SK-N-SH (cell line): ENCODE data around the gene SMG7. TPM values are rescaled to one million over a fixed set of nuclear protein-coding genes. Genes with fewer than 3 reads are reported as not detected.

Experiments used
- CTCF ChIA-PET: fragments of 300-600, 350-600 bp; formaldehyde crosslinking; extraction: SDS; loops from one replicate; lab custom pipeline; 2021; lab: Yijun Ruan, JAX
- POLR2A ChIA-PET: fragments of 350-600 bp; sonication (Branson Sonifier 250); formaldehyde crosslinking; extraction: SDS; loops from one replicate; lab custom pipeline; 2020; ENCODE audit warnings: antibody characterized with exemption, inconsistent platforms; lab: Yijun Ruan, JAX
- DNase-seq: peaks from one replicate; pipeline ENCODE4 v3.0.0; 2012
- H2AFZ ChIP-seq: fragments of 200-600 bp; sonication (generic); 2 replicates; pipeline ENCODE4 v1.8.1; 2016; ENCODE audit warnings: antibody characterized with exemption, mild to moderate bottlenecking, low read depth
- H3F3A ChIP-seq: fragments of 200-600 bp; sonication (generic); replicated peaks from 2 replicates; pipeline ENCODE3; 2016; ENCODE audit warnings: antibody characterized with exemption, mild to moderate bottlenecking; ENCODE audit not compliant: insufficient read depth
- H3K27ac ChIP-seq, 2 experiments: fragments of 200-500 bp in 1 of 2; fragments of 200-600 bp in 1 of 2; sonication (Bioruptor generic) in 1 of 2; sonication (generic), shearing (Covaris generic) in 1 of 2; 2 replicates each; pipeline versions ENCODE4 v1.5.1 to v1.6.1; 2014 to 2016; ENCODE audit warnings: low read depth in 2 of 2, inconsistent platforms in 1 of 2, low read length in 1 of 2, mild to moderate bottlenecking in 1 of 2, mixed read lengths in 1 of 2
- H3K27me3 ChIP-seq: fragments of 200-600 bp; sonication (generic), shearing (Covaris generic); 2 replicates; pipeline ENCODE4 v1.6.1; 2016; ENCODE audit warnings: mixed run types; ENCODE audit not compliant: insufficient read depth
- H3K36me3 ChIP-seq, 2 experiments: fragments of 200-500 bp in 1 of 2; fragments of 200-600 bp in 1 of 2; sonication (Bioruptor generic) in 1 of 2; sonication (generic) in 1 of 2; replicated peaks in 1 of 2; 2 replicates each; pipeline versions ENCODE3 to v1.5.1; 2014 to 2016; ENCODE audit warnings: low read length in 1 of 2, mild to moderate bottlenecking in 1 of 2; ENCODE audit not compliant: insufficient read depth in 2 of 2, control insufficient read depth in 1 of 2
- H3K4me1 ChIP-seq, 2 experiments: fragments of 200-500 bp in 1 of 2; fragments of 200-600 bp in 1 of 2; sonication (Bioruptor generic) in 1 of 2; sonication (generic), shearing (Covaris generic) in 1 of 2; 2 replicates each; pipeline versions ENCODE4 v1.5.1 to v1.6.1; 2014 to 2016; ENCODE audit warnings: low read depth in 1 of 2, low read length in 1 of 2, mixed run types in 1 of 2; ENCODE audit not compliant: insufficient read depth in 2 of 2, control insufficient read depth in 1 of 2
- H3K4me2 ChIP-seq: fragments of 200-600 bp; sonication (generic), shearing (Covaris generic); 2 replicates; pipeline ENCODE4 v1.6.1; 2017; ENCODE audit warnings: mixed run types
- H3K4me3 ChIP-seq, 2 experiments: fragments of 200-500 bp in 1 of 2; fragments of 200-600 bp in 1 of 2; sonication (Bioruptor generic) in 1 of 2; sonication (generic), shearing (Covaris generic) in 1 of 2; 2 replicates each; pipeline versions ENCODE4 v1.5.1 to v1.8.1; 2014 to 2016; ENCODE audit warnings: low read depth in 2 of 2, inconsistent platforms in 1 of 2, low read length in 1 of 2, mild to moderate bottlenecking in 1 of 2, mixed read lengths in 1 of 2, moderate library complexity in 1 of 2
- H3K79me2 ChIP-seq: fragments of 200-600 bp; sonication (generic); 2 replicates; pipeline ENCODE4 v1.8.1; 2017; ENCODE audit warnings: mild to moderate bottlenecking; ENCODE audit not compliant: insufficient read depth
- H3K9ac ChIP-seq: fragments of 200-600 bp; sonication (generic); 2 replicates; pipeline ENCODE4 v1.6.1; 2017; ENCODE audit warnings: mixed run types
- H3K9me2 ChIP-seq: fragments of 200-600 bp; sonication (generic); 2 replicates; pipeline ENCODE4 v1.6.1; 2017; ENCODE audit warnings: mixed run types
- H3K9me3 ChIP-seq: fragments of 200-600 bp; sonication (generic); 2 replicates; pipeline ENCODE4 v1.6.1; 2017; ENCODE audit warnings: mixed run types, mild to moderate bottlenecking, moderate library complexity
- H4K20me1 ChIP-seq: fragments of 200-600 bp; sonication (generic); 2 replicates; pipeline ENCODE4 v1.6.1; 2017; ENCODE audit warnings: mild to moderate bottlenecking, mixed run types; ENCODE audit not compliant: insufficient read depth
- FOXM1 ChIP-seq: IDR thresholded peaks from 2 replicates; pipeline ENCODE4 v1.4.0; 2012; ENCODE audit warnings: low read depth, mild to moderate bottlenecking
- JUND ChIP-seq: IDR thresholded peaks from 2 replicates; pipeline ENCODE4 v1.4.0; 2012
- MXI1 ChIP-seq: IDR thresholded peaks from 2 replicates; pipeline ENCODE4 v1.6.1; 2012; ENCODE audit warnings: mild to moderate bottlenecking, low read depth, low read length, improper control_type of control experiment
- NRF1 ChIP-seq: IDR thresholded peaks from 2 replicates; pipeline ENCODE4 v1.6.1; 2012; ENCODE audit warnings: low read depth, mild to moderate bottlenecking, low read length
- POLR2AphosphoS5 ChIP-seq: IDR thresholded peaks from 2 replicates; pipeline ENCODE4 v1.6.1; 2012; ENCODE audit warnings: low read depth, low read length
- RAD21 ChIP-seq: IDR thresholded peaks from 2 replicates; pipeline ENCODE4 v1.6.1; 2012; ENCODE audit warnings: mild to moderate bottlenecking, low read length
- RCOR1 ChIP-seq: fragments of 150-350 bp; IDR thresholded peaks from 2 replicates; pipeline ENCODE4 v1.6.1; 2017; ENCODE audit warnings: antibody characterized with exemption, low read length
- RFX5 ChIP-seq: IDR thresholded peaks from 2 replicates; pipeline ENCODE4 v1.6.1; 2012; ENCODE audit warnings: mild to moderate bottlenecking, improper control_type of control experiment, low read length
- RXRA ChIP-seq: IDR thresholded peaks from 2 replicates; pipeline ENCODE4 v1.4.0; 2012; ENCODE audit warnings: low read depth, mild to moderate bottlenecking, borderline replicate concordance
- TCF12 ChIP-seq: IDR thresholded peaks from 2 replicates; pipeline ENCODE4 v1.4.0; 2012
- YY1 ChIP-seq: IDR thresholded peaks from 2 replicates; pipeline ENCODE4 v1.4.0; 2012; ENCODE audit warnings: low read depth, mild to moderate bottlenecking
- WGBS: methylation state at CpG from one replicate; pipeline ENCODE4 v1.1.6; 2017; ENCODE audit warnings: low lambda C conversion rate; 5-methylcytosine and 5-hydroxymethylcytosine counted together
- polyA plus RNA-seq, 3 experiments: library from polyadenylated mRNA; depleted of rRNA; stranded (reverse); fragments of >200 nt; gene quantifications; 2 replicates each; pipeline ENCODE4 v1.2.3, GENCODE V29; 2012
- TF ChIP-seq, protein P1 (sequence below): fragments of 150-350 bp; IDR thresholded peaks from 2 replicates; pipeline ENCODE4 v1.6.1; 2016; ENCODE audit warnings: mild to moderate bottlenecking, low read depth, low read length
- TF ChIP-seq, protein P2 (sequence below): fragments of 150-350 bp; IDR thresholded peaks from 2 replicates; pipeline ENCODE4 v1.6.1; 2017; ENCODE audit warnings: antibody characterized with exemption, low read length, low read depth, borderline replicate concordance
- TF ChIP-seq, protein P3 (sequence below): IDR thresholded peaks from 2 replicates; pipeline ENCODE4 v1.4.0; 2012; ENCODE audit warnings: low read depth, borderline replicate concordance
- TF ChIP-seq, protein P4 (sequence below): IDR thresholded peaks from 2 replicates; pipeline ENCODE4; 2012

The SMG7 gene
- polyA plus RNA-seq, 1 of the 3 experiments (the other 2 are of a cell fraction): 19.8 TPM

DNA sequence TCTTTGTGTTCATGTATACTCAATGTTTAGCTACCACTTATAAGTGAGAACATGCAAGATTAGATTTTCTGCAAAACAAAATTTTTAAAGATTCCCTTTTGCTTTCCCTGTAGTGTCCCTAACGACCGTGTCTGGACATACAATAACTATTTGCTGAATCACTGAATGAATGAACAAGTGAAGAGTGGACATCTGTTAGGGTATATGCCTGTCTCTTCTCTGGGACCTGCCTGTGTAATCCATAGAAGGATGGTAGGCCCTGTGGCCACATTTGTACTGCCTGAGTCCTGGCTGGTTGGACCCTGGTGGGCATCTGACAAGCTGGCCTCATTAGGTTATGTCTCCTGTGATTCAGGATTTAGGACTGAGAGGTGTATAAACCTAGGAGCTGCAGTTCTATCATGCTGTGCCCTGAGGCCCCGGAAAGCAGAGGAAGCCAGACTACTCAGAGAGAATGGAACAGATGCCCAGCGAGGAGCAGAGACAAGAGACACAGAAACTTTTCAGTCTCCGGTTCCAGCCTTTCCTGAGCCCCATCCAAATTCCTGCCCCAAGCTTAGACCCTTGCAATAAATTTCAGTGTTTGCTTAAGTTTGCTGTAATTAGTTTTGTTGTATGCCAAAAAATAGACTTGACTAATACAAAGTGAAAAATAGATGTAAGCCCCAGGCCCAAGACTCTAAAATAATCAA, 125.5 kb downstream of the SMG7 start:
- H3K4me2 ChIP-seq: no peak overlapping the region
- H3K79me2 ChIP-seq: no peaks in the 10 kb centered on the region
- TF ChIP-seq RAD21 (no peak), RFX5 (no peak)
- no peaks in the 10 kb centered on the region for H3K9me2 ChIP-seq
- no peak overlapping the region for H3K9ac ChIP-seq
- no peak for DNase-seq
- peak overlapping the region; percentile 45; the same call in 1 of the 2 replicates for H2AFZ ChIP-seq
- H3K36me3 ChIP-seq: no peaks in the 10 kb centered on the region
- H3F3A ChIP-seq: peaks cover 8% of the 10 kb centered on the region
- no peaks in the 10 kb centered on the region for H4K20me1 ChIP-seq
- 81% methylated on average over 5 of the region's 5 CpGs for WGBS
- H3K9me3 ChIP-seq: no peaks in the 10 kb centered on the region
- CTCF ChIA-PET: interaction anchor here (4.2 kb wide), 1 partner anchor 11 kb away, joined by 19 read pairs; no protein-coding TSS in a partner anchor
- no peaks in the 10 kb centered on the region for H3K27me3 ChIP-seq
- peaks cover 0 to 6% of the 10 kb centered on the region in 2 experiments; a peak in 1 of 4 replicates for H3K4me1 ChIP-seq
- POLR2A ChIA-PET: no interaction called here
- H3K4me3 ChIP-seq: no peak overlapping the region
- peak overlapping the region; percentile 25 to 31; a peak in 2 of 4 replicates for H3K27ac ChIP-seq

DNA sequence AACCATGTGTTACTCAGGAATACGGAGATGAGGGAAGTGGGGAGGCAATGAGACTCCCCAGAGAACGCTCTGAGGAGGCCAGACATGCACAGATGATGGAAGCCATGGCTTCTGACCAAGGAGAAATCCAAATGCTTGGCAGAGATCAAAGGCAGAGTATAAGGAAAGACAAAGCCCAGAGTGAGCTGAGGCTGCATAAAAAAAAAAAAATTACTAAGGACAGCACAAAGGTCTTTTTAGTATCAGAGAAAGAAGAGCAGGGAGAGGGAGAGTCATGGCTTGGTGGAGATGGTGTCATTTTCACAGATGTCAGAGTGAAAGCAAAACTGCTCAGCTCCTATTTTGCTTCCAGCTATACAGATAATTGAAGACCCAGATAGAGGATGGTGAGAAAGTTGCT, 126.1 kb downstream of the SMG7 start:
- ChIA-PET POLR2A (no interaction called here), CTCF (interaction anchor here (1.1 to 4.2 kb wide), 2 partner anchors 11 to 57 kb away, joined by 3 to 19 read pairs; no protein-coding TSS in a partner anchor)
- H3K4me1 ChIP-seq: peaks cover 3 to 6% of the 10 kb centered on the region in 2 experiments; a peak in 1 of 4 replicates
- no peaks in the 10 kb centered on the region for H3K9me2 ChIP-seq
- no peak for DNase-seq
- H3K27ac ChIP-seq: peak overlapping the region; percentile 25 to 31; a peak in 2 of 4 replicates
- H3K4me2 ChIP-seq: no peak overlapping the region
- H3K79me2 ChIP-seq: no peaks in the 10 kb centered on the region
- peak overlapping the region; percentile 45 for H2AFZ ChIP-seq
- no peaks in the 10 kb centered on the region for H3K36me3 ChIP-seq
- H3K9me3 ChIP-seq: no peaks in the 10 kb centered on the region
- no peak overlapping the region for H3K9ac ChIP-seq
- peak; percentile 6; the same call in 1 of the 2 replicates for TF ChIP-seq TCF12
- TF ChIP-seq RXRA: no peak
- H3K4me3 ChIP-seq: no peak overlapping the region
- WGBS: 60% methylated on average over 2 of the region's 2 CpGs
- H4K20me1 ChIP-seq: no peaks in the 10 kb centered on the region
- H3F3A ChIP-seq: peaks cover 9% of the 10 kb centered on the region
- H3K27me3 ChIP-seq: no peaks in the 10 kb centered on the region

DNA sequence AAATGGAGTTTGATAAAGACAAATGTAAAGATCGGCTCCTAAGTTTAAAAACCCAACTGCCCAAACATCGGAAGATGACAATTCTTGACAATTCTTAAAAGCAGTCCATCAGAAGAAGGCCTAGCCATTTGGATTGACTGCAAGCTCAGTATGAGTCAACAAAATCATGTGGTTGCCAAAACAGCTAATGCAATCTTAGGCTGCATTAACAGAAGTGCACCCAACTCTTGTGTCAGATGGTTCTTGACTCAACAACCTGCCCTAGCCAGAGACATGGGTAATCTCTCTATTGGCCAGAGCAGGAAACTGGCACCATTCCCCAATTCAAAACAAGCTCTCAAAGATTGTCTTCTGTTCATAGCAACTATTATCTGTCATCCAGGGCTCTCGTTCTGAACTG, 127.8 kb downstream of the SMG7 start:
- Histone ChIP-seq H3K9me3 (no peaks in the 10 kb centered on the region), H2AFZ (peak overlapping the region; percentile 33; the same call in 1 of the 2 replicates), H3K9me2 (no peaks in the 10 kb centered on the region), H3K4me2 (no peak overlapping the region), H3K27ac (peak overlapping the region in 1 of 2 experiments; percentile 84; a peak in 2 of 4 replicates), H3K27me3 (no peaks in the 10 kb centered on the region), H3K4me3 (no peak overlapping the region), H3K4me1 (peaks cover 9 to 13% of the 10 kb centered on the region in 2 experiments; a peak in 1 of 4 replicates), H3K79me2 (no peaks in the 10 kb centered on the region), H3F3A (peaks cover 20% of the 10 kb centered on the region), H4K20me1 (no peaks in the 10 kb centered on the region), H3K36me3 (no peaks in the 10 kb centered on the region), H3K9ac (no peak overlapping the region)
- no peak for DNase-seq
- 71% methylated on average over 3 of the region's 3 CpGs for WGBS
- ChIA-PET CTCF (interaction anchor here (1.3 to 4.2 kb wide), 2 partner anchors 9 to 23 kb away, joined by 3 to 19 read pairs; no protein-coding TSS in a partner anchor), POLR2A (no interaction called here)
- TF ChIP-seq FOXM1 (0 out of 2 replicates have a peak, but pooled peaks have one; percentile 15), TCF12 (peak; percentile 35; the same call in 1 of the 2 replicates), RAD21 (no peak), MXI1 (no peak), RFX5 (no peak), YY1 (no peak), RCOR1 (no peak), RXRA (no peak), JUND (0 out of 2 replicates have a peak, but pooled peaks have one; percentile 22), NRF1 (no peak), POLR2AphosphoS5 (no peak)
- TF ChIP-seq, protein P1, sequence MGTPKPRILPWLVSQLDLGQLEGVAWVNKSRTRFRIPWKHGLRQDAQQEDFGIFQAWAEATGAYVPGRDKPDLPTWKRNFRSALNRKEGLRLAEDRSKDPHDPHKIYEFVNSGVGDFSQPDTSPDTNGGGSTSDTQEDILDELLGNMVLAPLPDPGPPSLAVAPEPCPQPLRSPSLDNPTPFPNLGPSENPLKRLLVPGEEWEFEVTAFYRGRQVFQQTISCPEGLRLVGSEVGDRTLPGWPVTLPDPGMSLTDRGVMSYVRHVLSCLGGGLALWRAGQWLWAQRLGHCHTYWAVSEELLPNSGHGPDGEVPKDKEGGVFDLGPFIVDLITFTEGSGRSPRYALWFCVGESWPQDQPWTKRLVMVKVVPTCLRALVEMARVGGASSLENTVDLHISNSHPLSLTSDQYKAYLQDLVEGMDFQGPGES: no peak
- TF ChIP-seq, protein P2, sequence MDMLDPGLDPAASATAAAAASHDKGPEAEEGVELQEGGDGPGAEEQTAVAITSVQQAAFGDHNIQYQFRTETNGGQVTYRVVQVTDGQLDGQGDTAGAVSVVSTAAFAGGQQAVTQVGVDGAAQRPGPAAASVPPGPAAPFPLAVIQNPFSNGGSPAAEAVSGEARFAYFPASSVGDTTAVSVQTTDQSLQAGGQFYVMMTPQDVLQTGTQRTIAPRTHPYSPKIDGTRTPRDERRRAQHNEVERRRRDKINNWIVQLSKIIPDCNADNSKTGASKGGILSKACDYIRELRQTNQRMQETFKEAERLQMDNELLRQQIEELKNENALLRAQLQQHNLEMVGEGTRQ: no peak
- TF ChIP-seq, protein P3, sequence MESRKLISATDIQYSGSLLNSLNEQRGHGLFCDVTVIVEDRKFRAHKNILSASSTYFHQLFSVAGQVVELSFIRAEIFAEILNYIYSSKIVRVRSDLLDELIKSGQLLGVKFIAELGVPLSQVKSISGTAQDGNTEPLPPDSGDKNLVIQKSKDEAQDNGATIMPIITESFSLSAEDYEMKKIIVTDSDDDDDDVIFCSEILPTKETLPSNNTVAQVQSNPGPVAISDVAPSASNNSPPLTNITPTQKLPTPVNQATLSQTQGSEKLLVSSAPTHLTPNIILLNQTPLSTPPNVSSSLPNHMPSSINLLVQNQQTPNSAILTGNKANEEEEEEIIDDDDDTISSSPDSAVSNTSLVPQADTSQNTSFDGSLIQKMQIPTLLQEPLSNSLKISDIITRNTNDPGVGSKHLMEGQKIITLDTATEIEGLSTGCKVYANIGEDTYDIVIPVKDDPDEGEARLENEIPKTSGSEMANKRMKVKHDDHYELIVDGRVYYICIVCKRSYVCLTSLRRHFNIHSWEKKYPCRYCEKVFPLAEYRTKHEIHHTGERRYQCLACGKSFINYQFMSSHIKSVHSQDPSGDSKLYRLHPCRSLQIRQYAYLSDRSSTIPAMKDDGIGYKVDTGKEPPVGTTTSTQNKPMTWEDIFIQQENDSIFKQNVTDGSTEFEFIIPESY: no peak
- TF ChIP-seq, protein P4, sequence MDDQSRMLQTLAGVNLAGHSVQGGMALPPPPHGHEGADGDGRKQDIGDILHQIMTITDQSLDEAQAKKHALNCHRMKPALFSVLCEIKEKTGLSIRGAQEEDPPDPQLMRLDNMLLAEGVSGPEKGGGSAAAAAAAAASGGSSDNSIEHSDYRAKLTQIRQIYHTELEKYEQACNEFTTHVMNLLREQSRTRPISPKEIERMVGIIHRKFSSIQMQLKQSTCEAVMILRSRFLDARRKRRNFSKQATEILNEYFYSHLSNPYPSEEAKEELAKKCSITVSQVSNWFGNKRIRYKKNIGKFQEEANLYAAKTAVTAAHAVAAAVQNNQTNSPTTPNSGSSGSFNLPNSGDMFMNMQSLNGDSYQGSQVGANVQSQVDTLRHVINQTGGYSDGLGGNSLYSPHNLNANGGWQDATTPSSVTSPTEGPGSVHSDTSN: peak; percentile 53
